Mucosa of descending colon (tissue), 3 donors: ENCODE results near the gene EXOSC3. TPM values are rescaled to one million over a fixed set of nuclear protein-coding genes. Genes with fewer than 3 reads are reported as not detected.
"Not testable (repeated sequence)": the region's sequence is repeated elsewhere in the genome, so short reads cannot be mapped to it uniquely, and the experiment has no call there.

Experiments
- ATAC-seq: fragments of 200-7000 bp; cut with Tn5 transposase; one replicate; pipeline ENCODE4 v1.9.1; 2020; ENCODE audit warnings: mild to moderate bottlenecking, moderate library complexity
- DNase-seq, 3 donors: peaks; one replicate each; pipeline ENCODE4 v3.0.0-alpha.2; 2020
- H3K36me3 ChIP-seq: fragments of 200-600 bp; one replicate; pipeline ENCODE4 v1.8.0; 2021; ENCODE audit warnings: low read depth, mild to moderate bottlenecking
- H3K4me1 ChIP-seq: fragments of 200-600 bp; one replicate; pipeline ENCODE4 v1.8.0; 2021; ENCODE audit warnings: low read depth, mild to moderate bottlenecking
- H3K4me3 ChIP-seq: fragments of 200-600 bp; one replicate; pipeline ENCODE4 v1.8.0; 2021; ENCODE audit warnings: mild to moderate bottlenecking
- H3K9me3 ChIP-seq: fragments of 200-600 bp; one replicate; pipeline ENCODE4 v1.8.0; 2021; ENCODE audit warnings: mild to moderate bottlenecking
- CTCF ChIP-seq: fragments of 200-600 bp; IDR thresholded peaks from one replicate; pipeline ENCODE4 v1.8.0; 2022; ENCODE audit warnings: antibody characterized with exemption, mild to moderate bottlenecking
- intact Hi-C, 2 donors: fragments of 100-400 bp; cut with DNase I in 1 of 2; cut with micrococcal nuclease in 1 of 2; formaldehyde crosslinking; loops; one replicate each; pipeline versions ENCODE4 v1.11.0 to v1.11.1; 2022; cut with DNase I, micrococcal nuclease
- total RNA-seq, 3 donors: library from RNA; stranded (reverse); fragmentation: NEBNext Ultra II Directional in 2 of 3; extraction: Animal tissue kit (Norgen Biotek cat#: 25700) in 2 of 3; gene quantifications; one replicate each; pipeline versions ENCODE4 v1.2.1 to v1.2.4, GENCODE V29; 2021 to 2023
- donor health status: DM: no; HTN: no; CAD: no; lungs with moderate emphysema.
- donor health status: DM: no; HTN: no; CAD: no.
- donor health status: DM: no; HTN: yes; CAD: no.

The EXOSC3 gene
- total RNA-seq, 3 donors from 2014 or later = 25.1 to 34.1 (median 32.2) TPM

GRCh38 chr9:37775216-37775919 is 9.5 kb downstream of the EXOSC3 start:
- Histone ChIP-seq H3K9me3 (no peaks in the 10 kb centered on the region), H3K4me3 (no peak overlapping the region), H3K36me3 (no peaks in the 10 kb centered on the region), H3K4me1 (no peaks in the 10 kb centered on the region)
- ATAC-seq (no peak), DNase-seq (no peak)
- intact Hi-C loops = no loop called here
- TF ChIP-seq CTCF = no peak

GRCh38 chr9:37769995-37770394 is 14.9 kb downstream of the EXOSC3 start:
- no peaks in the 10 kb centered on the region for H3K36me3 ChIP-seq
- H3K4me3 ChIP-seq = no peak overlapping the region
- no peak for DNase-seq
- H3K4me1 ChIP-seq = no peaks in the 10 kb centered on the region
- ATAC-seq = no peak
- intact Hi-C loops = no loop called here
- TF ChIP-seq CTCF = no peak
- H3K9me3 ChIP-seq = no peaks in the 10 kb centered on the region

GRCh38 chr9:37769306-37769705 is 15.6 kb downstream of the EXOSC3 start:
- no peaks in the 10 kb centered on the region for H3K36me3 ChIP-seq
- intact Hi-C loops = no loop called here
- no peak for ATAC-seq
- DNase-seq = no peak
- H3K4me3 ChIP-seq = no peak overlapping the region
- H3K4me1 ChIP-seq = no peaks in the 10 kb centered on the region
- no peaks in the 10 kb centered on the region for H3K9me3 ChIP-seq
- TF ChIP-seq CTCF = no peak

- H3K4me3 ChIP-seq, H3K36me3 ChIP-seq, ATAC-seq, DNase-seq, intact Hi-C loops, H3K4me1 ChIP-seq, H3K9me3 ChIP-seq: not testable (repeated sequence)
Measured at GRCh38 chr9:37765263-37765662, 19.6 kb downstream of the EXOSC3 start.

- intact Hi-C loops = no loop called here
- Histone ChIP-seq H3K36me3 (no peaks in the 10 kb centered on the region), H3K4me3 (no peak overlapping the region), H3K9me3 (no peaks in the 10 kb centered on the region), H3K4me1 (no peaks in the 10 kb centered on the region)
- no peak for TF ChIP-seq CTCF
- ATAC-seq (no peak), DNase-seq (no peak)
Measured at GRCh38 chr9:37761511-37761910, 23.4 kb downstream of the EXOSC3 start.

GRCh38 chr9:37760416-37761161 is 24.3 kb downstream of the EXOSC3 start:
- Histone ChIP-seq H3K4me1 (no peaks in the 10 kb centered on the region), H3K36me3 (no peaks in the 10 kb centered on the region), H3K4me3 (no peak overlapping the region), H3K9me3 (no peaks in the 10 kb centered on the region)
- intact Hi-C loops = no loop called here
- no peak for TF ChIP-seq CTCF
- no peak for ATAC-seq
- no peak for DNase-seq
